OCI-LY7 (cell line): ENCODE data around the gene OR2G6. TPM values are rescaled to one million over a fixed set of nuclear protein-coding genes. Genes with fewer than 3 reads are reported as not detected.
"Not testable (repeated sequence)": the region's sequence is repeated elsewhere in the genome, so short reads cannot be mapped to it uniquely, and the experiment has no call there.

Experiments
- BruUV-seq: library from RNA; stranded (reverse); fragments of 400-500 nt; replicated peaks from 2 replicates; lab custom pipeline; 2021; lab: Mats Ljungman, UMichigan
- CTCF ChIA-PET: fragments of 300-600 bp; sonication (Branson Sonifier 250); formaldehyde crosslinking; loops from one replicate; lab custom pipeline; 2022; ENCODE audit warnings: antibody characterized with exemption; ENCODE audit not compliant: unreplicated experiment; lab: Charles Lee
- POLR2A ChIA-PET: fragments of 300-600 bp; sonication (Branson Sonifier 250); formaldehyde crosslinking; loops from one replicate; lab custom pipeline; 2022; ENCODE audit warnings: antibody characterized with exemption; lab: Charles Lee
- DNase-seq: peaks from one replicate; pipeline ENCODE4 v3.0.0-alpha.2; 2015; ENCODE audit warnings: low spot score
- H2AFZ ChIP-seq: fragments of 200-600 bp; sonication (generic), shearing (Covaris generic); 2 replicates; pipeline ENCODE4 v1.6.1; 2014; ENCODE audit warnings: mild to moderate bottlenecking, antibody characterized with exemption, low read length, moderate library complexity
- H3K27ac ChIP-seq: fragments of 200-600 bp; sonication (generic); 2 replicates; pipeline ENCODE4 v1.5.1; 2014; ENCODE audit warnings: mixed run types, low read depth, mild to moderate bottlenecking, moderate library complexity, low read length, inconsistent platforms; ENCODE audit not compliant: poor library complexity, severe bottlenecking
- H3K36me3 ChIP-seq: fragments of 200-600 bp; sonication (generic); 2 replicates; pipeline ENCODE4 v1.6.1; 2014; ENCODE audit warnings: mild to moderate bottlenecking, antibody characterized with exemption, low read length, moderate library complexity, mixed read lengths; ENCODE audit not compliant: insufficient read depth
- H3K4me1 ChIP-seq: fragments of 200-600 bp; sonication (generic); 2 replicates; pipeline ENCODE4 v1.5.1; 2014; ENCODE audit warnings: mild to moderate bottlenecking, low read length; ENCODE audit not compliant: insufficient read depth, poor library complexity, severe bottlenecking
- H3K4me2 ChIP-seq: fragments of 200-600 bp; sonication (generic); 2 replicates; pipeline ENCODE4 v1.6.1; 2014; ENCODE audit warnings: mild to moderate bottlenecking, low read length
- H3K4me3 ChIP-seq: fragments of 200-600 bp; sonication (generic); 2 replicates; pipeline ENCODE4 v1.5.1; 2014; ENCODE audit warnings: mild to moderate bottlenecking, low read depth, low read length; ENCODE audit not compliant: poor library complexity, severe bottlenecking
- H3K79me2 ChIP-seq: fragments of 200-600 bp; sonication (generic); 2 replicates; pipeline ENCODE4 v1.6.1; 2016; ENCODE audit warnings: low read depth, mild to moderate bottlenecking, low read length, moderate library complexity, mixed read lengths; ENCODE audit not compliant: insufficient read depth
- H3K9me2 ChIP-seq: fragments of 200-600 bp; sonication (generic); 2 replicates; pipeline ENCODE4 v1.6.1; 2016; ENCODE audit warnings: mild to moderate bottlenecking, low read length, mixed read lengths; ENCODE audit not compliant: insufficient read depth
- H3K9me3 ChIP-seq: fragments of 200-600 bp; sonication (generic); 2 replicates; pipeline ENCODE4 v1.6.1; 2014; ENCODE audit warnings: mild to moderate bottlenecking, mixed run types, low read length, mixed read lengths
- H4K20me1 ChIP-seq: fragments of 200-600 bp; sonication (generic); 2 replicates; pipeline ENCODE4 v1.6.1; 2014; ENCODE audit warnings: mild to moderate bottlenecking, antibody characterized with exemption, low read length, moderate library complexity, mixed read lengths; ENCODE audit not compliant: insufficient read depth
- intact Hi-C: fragments of 100-400 bp; cut with micrococcal nuclease; formaldehyde crosslinking; loops from one replicate; pipeline ENCODE4 v1.10.0; 2022; ENCODE audit not compliant: unreplicated experiment
- total RNA-seq, 2 experiments: library from RNA; depleted of rRNA in 1 of 2; stranded (reverse); fragments of >200 nt in 1 of 2; shearing (Covaris generic) in 1 of 2; gene quantifications; 2 replicates each; pipeline ENCODE4 v1.2.3, GENCODE V29; 2014 to 2022
- TF ChIP-seq, protein P1 (sequence below): fragments of 200-600 bp; sonication (generic); conservative IDR thresholded peaks from 2 replicates; pipeline ENCODE4 v1.5.1; 2014; ENCODE audit warnings: mild to moderate bottlenecking, antibody characterized with exemption, low read length, moderate library complexity, mixed read lengths

OR2G6 gene
- total RNA-seq, 2 experiments from 2014 or later: not detected

DNA sequence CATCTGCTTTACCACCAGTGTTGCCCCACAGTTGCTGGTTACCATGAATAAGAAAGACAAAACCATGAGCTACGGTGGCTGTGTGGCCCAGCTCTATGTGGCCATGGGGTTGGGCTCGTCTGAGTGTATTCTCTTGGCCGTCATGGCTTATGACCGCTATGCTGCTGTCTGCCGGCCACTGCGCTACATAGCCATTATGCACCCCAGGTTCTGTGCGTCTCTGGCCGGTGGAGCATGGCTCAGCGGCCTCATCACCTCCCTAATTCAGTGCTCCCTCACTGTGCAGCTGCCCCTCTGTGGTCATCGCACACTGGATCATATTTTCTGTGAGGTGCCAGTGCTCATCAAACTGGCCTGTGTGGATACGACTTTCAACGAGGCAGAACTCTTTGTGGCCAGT is 14.0 kb downstream of the OR2G6 start:
- TF ChIP-seq, protein P1, sequence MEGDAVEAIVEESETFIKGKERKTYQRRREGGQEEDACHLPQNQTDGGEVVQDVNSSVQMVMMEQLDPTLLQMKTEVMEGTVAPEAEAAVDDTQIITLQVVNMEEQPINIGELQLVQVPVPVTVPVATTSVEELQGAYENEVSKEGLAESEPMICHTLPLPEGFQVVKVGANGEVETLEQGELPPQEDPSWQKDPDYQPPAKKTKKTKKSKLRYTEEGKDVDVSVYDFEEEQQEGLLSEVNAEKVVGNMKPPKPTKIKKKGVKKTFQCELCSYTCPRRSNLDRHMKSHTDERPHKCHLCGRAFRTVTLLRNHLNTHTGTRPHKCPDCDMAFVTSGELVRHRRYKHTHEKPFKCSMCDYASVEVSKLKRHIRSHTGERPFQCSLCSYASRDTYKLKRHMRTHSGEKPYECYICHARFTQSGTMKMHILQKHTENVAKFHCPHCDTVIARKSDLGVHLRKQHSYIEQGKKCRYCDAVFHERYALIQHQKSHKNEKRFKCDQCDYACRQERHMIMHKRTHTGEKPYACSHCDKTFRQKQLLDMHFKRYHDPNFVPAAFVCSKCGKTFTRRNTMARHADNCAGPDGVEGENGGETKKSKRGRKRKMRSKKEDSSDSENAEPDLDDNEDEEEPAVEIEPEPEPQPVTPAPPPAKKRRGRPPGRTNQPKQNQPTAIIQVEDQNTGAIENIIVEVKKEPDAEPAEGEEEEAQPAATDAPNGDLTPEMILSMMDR: no peak
- Histone ChIP-seq H3K4me1 (no peaks in the 10 kb centered on the region), H3K4me2 (no peak overlapping the region), H3K4me3 (no peak overlapping the region), H3K9me2 (no peaks in the 10 kb centered on the region), H3K9me3 (no peaks in the 10 kb centered on the region), H3K27ac (no peak overlapping the region), H3K79me2 (no peaks in the 10 kb centered on the region), H3K36me3 (no peaks in the 10 kb centered on the region), H4K20me1 (no peaks in the 10 kb centered on the region), H2AFZ (no peak overlapping the region)
- intact Hi-C loops: no loop called here
- no TSS peak for BruUV-seq
- POLR2A ChIA-PET: interaction anchor here (0.6 kb wide), 1 partner anchor 175 kb away, joined by 3 read pairs; no protein-coding TSS in a partner anchor
- DNase-seq: no peak
- CTCF ChIA-PET: no interaction called here

DNA sequence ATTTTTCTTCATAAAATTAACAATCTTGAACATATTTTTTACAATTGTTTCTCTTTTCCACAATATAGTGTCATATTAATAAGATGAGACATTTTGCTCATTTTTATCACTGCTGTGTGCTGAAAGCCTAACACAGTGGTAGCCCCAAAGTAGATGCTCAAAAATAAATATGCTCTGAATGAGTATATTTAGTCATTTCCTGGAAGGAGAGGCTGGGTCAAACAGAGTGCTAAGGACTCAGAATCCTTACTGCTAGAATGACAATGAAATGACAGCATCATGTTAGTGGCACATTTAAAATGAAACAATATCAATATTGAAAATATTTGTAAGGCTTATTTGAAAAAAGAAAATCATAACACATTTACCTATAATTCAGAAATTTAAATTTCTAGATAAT is 29.6 kb downstream of the OR2G6 start:
- H3K4me3 ChIP-seq, H4K20me1 ChIP-seq, H3K9me3 ChIP-seq, CTCF ChIA-PET, H3K4me2 ChIP-seq, DNase-seq, H3K36me3 ChIP-seq, POLR2A ChIA-PET, H3K79me2 ChIP-seq, H3K9me2 ChIP-seq, BruUV-seq, H3K27ac ChIP-seq, intact Hi-C loops, H3K4me1 ChIP-seq, H2AFZ ChIP-seq: not testable (repeated sequence)

DNA sequence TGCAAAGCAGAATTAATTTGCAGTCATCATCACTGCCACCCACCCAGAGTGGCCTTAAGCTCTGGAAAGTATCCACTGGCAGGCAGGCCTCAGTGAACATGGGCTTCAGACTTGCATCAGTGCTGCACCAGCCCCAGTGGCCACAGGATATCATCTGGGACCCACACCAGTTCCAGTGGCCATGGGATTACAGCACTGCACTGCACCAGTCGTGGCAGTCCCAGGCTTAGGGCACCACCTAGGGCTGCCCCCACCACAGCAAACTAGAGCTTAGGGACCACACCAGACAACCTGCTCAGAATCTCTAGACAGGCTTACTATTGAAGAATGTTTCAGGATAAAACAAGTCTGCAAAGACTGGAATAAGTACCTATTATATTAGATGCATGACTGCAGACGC is 39.5 kb downstream of the OR2G6 start:
- H3K9me3 ChIP-seq, POLR2A ChIA-PET, H3K4me2 ChIP-seq, H3K9me2 ChIP-seq, H3K79me2 ChIP-seq, H3K27ac ChIP-seq, H3K4me3 ChIP-seq, intact Hi-C loops, H3K4me1 ChIP-seq, CTCF ChIA-PET, H3K36me3 ChIP-seq, BruUV-seq, H4K20me1 ChIP-seq, DNase-seq, H2AFZ ChIP-seq: not testable (repeated sequence)

GRCh38 chr1:248551027-248551426 is 43.2 kb downstream of the OR2G6 start:
- BruUV-seq, H3K9me2 ChIP-seq, H2AFZ ChIP-seq, POLR2A ChIA-PET, H3K36me3 ChIP-seq, H3K79me2 ChIP-seq, H3K27ac ChIP-seq, H3K4me2 ChIP-seq, intact Hi-C loops, H3K4me1 ChIP-seq, DNase-seq, CTCF ChIA-PET, H4K20me1 ChIP-seq, H3K9me3 ChIP-seq, H3K4me3 ChIP-seq: not testable (repeated sequence)

- POLR2A ChIA-PET, H2AFZ ChIP-seq, H3K4me3 ChIP-seq, BruUV-seq, H3K4me2 ChIP-seq, H3K36me3 ChIP-seq, H3K9me3 ChIP-seq, DNase-seq, H3K4me1 ChIP-seq, H3K27ac ChIP-seq, CTCF ChIA-PET, H3K79me2 ChIP-seq, H4K20me1 ChIP-seq, H3K9me2 ChIP-seq, intact Hi-C loops: not testable (repeated sequence)
Observed at GRCh38 chr1:248562672-248563071, 54.8 kb downstream of the OR2G6 start, which contains the start of gene OR2T29. Gene OR2T29 (minus strand): TSS chr1:248562772. CDS start chr1:248559491, 3,281 bp downstream.

DNA sequence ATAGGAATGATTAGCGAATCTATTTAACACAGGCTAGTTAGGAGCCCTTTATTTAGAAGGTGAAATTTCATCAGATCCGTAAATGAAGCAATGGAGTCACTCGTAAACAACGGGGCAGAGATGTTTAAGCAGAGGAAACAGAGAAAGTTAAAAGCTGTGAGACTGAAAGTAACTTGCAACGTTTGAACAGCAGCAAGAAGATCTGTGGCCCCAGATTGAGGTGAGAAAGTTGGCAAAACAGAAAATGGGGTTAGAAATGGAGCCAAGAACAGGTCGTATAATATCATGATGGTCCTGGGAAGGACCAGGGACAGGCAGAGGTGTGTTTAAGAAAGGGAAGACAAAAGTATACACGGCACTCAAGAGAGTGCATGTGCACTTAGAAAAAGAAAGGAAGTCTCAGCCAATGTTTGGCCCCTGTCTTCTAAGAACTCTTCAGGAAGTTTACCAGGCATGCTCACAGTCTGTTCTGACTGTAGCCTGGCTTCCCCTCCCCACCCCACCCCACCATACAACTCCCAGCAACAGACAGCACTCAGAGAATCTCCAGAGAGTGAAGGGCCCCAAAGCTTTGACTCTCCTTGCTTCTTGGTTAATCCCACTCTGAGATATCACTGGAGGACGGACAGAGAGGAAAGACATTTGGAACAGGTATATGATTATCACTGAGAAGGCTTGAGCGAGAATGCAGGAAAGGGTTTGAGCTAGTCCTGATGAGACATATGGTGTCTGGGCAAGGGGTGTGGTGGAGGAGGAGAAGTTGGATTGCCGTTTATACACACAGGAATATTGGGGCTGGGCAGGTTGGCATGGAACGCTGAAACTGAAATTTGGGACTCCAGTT is 57.9 kb downstream of the OR2G6 start:
- H4K20me1 ChIP-seq, BruUV-seq, H3K9me2 ChIP-seq, intact Hi-C loops, H3K27ac ChIP-seq, H2AFZ ChIP-seq, H3K79me2 ChIP-seq, H3K4me2 ChIP-seq, H3K4me1 ChIP-seq, POLR2A ChIA-PET, DNase-seq, H3K36me3 ChIP-seq, H3K9me3 ChIP-seq, H3K4me3 ChIP-seq, CTCF ChIA-PET: not testable (repeated sequence)
